ENCODE data around the gene MAIP1.
"Not testable (repeated sequence)": the region's sequence is repeated elsewhere in the genome, so short reads cannot be mapped to it uniquely, and the experiment has no call there.

The MAIP1 gene, protein sequence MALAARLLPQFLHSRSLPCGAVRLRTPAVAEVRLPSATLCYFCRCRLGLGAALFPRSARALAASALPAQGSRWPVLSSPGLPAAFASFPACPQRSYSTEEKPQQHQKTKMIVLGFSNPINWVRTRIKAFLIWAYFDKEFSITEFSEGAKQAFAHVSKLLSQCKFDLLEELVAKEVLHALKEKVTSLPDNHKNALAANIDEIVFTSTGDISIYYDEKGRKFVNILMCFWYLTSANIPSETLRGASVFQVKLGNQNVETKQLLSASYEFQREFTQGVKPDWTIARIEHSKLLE

GRCh38 chr2:199955339-199956061 is at the start of gene MAIP1, which contains the start of gene TYW5:
Gene MAIP1, plus strand, starts transcription at chr2:199955582. Its CDS starts 217 bp downstream, at chr2:199955799.
Gene TYW5, minus strand, starts transcription at chr2:199955491. Its CDS starts 21 bp downstream, at chr2:199955470.
- DNase-seq (ENCODE audit: low read depth): peak; percentile 72

GRCh38 chr2:199907008-199907714 is 48.2 kb upstream of the MAIP1 start:
- DNase-seq (ENCODE audit: low read depth): no peak

- DNase-seq (ENCODE audit: low read depth): no peak
These were observed 44.9 kb upstream of the MAIP1 start for GRCh38 chr2:199910338-199911051.

GRCh38 chr2:199911052-199911876 is 44.1 kb upstream of the MAIP1 start, which contains the start of gene C2orf69:
Gene C2orf69, plus strand, starts transcription at chr2:199911293. Its CDS starts 146 bp downstream, at chr2:199911439.
- DNase-seq (ENCODE audit: low read depth): peak; percentile 98

GRCh38 chr2:199911877-199912161 is 43.6 kb upstream of the MAIP1 start:
- DNase-seq (ENCODE audit: low read depth): no peak

- not testable (repeated sequence) for DNase-seq (ENCODE audit: low read depth)
These were observed 42.7 kb upstream of the MAIP1 start for GRCh38 chr2:199912553-199913114.

GRCh38 chr2:199914372-199914958 is 40.9 kb upstream of the MAIP1 start:
- no peak for DNase-seq (ENCODE audit: low read depth)

GRCh38 chr2:199916980-199917379 is 38.4 kb upstream of the MAIP1 start:
- no peak for DNase-seq (ENCODE audit: low read depth)

GRCh38 chr2:199922856-199923255 is 32.5 kb upstream of the MAIP1 start:
- DNase-seq (ENCODE audit: low read depth): no peak

DNA sequence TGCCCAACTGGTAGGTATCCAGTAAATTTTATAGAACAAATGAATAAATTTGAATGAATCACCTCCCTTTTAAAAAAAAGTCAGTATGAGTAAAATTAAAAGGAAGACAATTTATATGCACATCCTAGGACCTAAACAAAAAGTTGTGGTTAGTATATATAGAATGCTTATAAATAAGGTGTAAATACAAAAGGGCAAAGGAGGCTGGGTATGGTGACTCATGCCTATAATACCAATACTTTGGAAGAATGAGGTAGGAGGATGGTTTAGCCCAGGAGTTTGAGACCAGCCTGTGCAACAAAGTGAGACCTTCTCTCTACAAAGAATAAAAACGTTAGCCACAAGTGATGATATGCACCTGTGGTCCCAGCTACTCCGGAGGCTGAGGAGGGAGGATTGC is 31.5 kb upstream of the MAIP1 start:
- no peak for DNase-seq (ENCODE audit: low read depth)

GRCh38 chr2:199926806-199927205 is 28.6 kb upstream of the MAIP1 start:
- DNase-seq (ENCODE audit: low read depth): no peak

- DNase-seq (ENCODE audit: low read depth): no peak
These were observed 27.2 kb upstream of the MAIP1 start for GRCh38 chr2:199928226-199928625.

- DNase-seq (ENCODE audit: low read depth): no peak
These were observed 26.8 kb upstream of the MAIP1 start for GRCh38 chr2:199928626-199929025.

DNA sequence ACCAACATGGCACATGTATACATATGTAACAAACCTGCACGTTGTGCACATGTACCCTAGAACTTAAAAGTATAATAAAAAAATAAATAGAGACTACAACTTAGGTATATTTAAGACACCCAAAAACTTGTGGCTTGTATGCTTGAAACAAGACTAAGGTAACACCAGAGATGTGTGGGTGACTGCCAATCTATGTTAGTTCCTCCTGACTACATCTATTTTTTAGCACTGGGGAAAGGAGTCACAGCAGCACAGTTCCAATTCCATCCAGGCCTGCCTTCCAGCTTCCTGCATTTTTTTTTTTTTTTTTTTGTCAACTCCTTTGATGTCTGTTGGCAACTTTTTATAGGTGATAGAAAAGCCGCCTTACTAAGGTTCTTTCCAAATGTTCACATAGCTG is 26.1 kb upstream of the MAIP1 start:
- DNase-seq (ENCODE audit: low read depth): no peak

- no peak for DNase-seq (ENCODE audit: low read depth)
These were observed 23.0 kb upstream of the MAIP1 start for GRCh38 chr2:199932312-199932855.

GRCh38 chr2:199933466-199933865 is 21.9 kb upstream of the MAIP1 start:
- DNase-seq (ENCODE audit: low read depth): no peak

DNA sequence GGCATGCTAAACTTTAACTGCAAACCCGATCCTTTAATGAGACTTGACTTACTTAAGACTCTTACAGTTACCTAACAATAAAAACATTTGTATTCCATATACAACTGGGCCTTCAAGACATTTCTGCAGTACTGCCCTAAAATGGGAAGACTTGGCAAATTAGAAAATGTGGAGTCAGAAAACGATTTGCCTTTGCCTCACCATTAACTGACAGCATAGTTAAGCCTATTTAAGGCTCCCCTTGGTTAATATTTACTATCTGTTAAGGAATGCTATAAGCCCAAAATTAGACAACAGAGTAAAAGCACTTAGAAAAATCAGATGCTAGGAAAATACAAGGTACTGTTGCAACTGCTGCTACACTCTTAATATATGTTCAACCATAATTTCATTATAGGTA is 18.8 kb upstream of the MAIP1 start:
- no peak for DNase-seq (ENCODE audit: low read depth)

GRCh38 chr2:199940373-199940772 is 15.0 kb upstream of the MAIP1 start:
- no peak for DNase-seq (ENCODE audit: low read depth)

GRCh38 chr2:199943373-199943772 is 12.0 kb upstream of the MAIP1 start:
- DNase-seq (ENCODE audit: low read depth): no peak

- DNase-seq (ENCODE audit: low read depth): no peak
These were observed 9.2 kb upstream of the MAIP1 start for GRCh38 chr2:199946196-199946595.
